Activated naive CD4-positive, alpha-beta T cell treated with anti-CD3 and anti-CD28 coated beads, Interleukin-2, amount 50 U/mL, for 24 hours (primary cell): ENCODE data around the gene ESCO1.
"Not testable (repeated sequence)": the region's sequence is repeated elsewhere in the genome, so short reads cannot be mapped to it uniquely, and the experiment has no call there.

Source experiments
- H3K27ac Mint-ChIP-seq: one replicate; pipeline ENCODE4 v1.8.0; 2021; ENCODE audit warnings: mild to moderate bottlenecking, mixed read lengths
- H3K27me3 Mint-ChIP-seq: one replicate; pipeline ENCODE4 v1.8.0; 2021; ENCODE audit warnings: mixed read lengths
- H3K36me3 Mint-ChIP-seq: one replicate; pipeline ENCODE4 v1.8.0; 2021; ENCODE audit warnings: mixed read lengths
- H3K4me1 Mint-ChIP-seq: one replicate; pipeline ENCODE4 v1.8.0; 2021; ENCODE audit warnings: mixed read lengths
- H3K4me3 Mint-ChIP-seq: one replicate; pipeline ENCODE4 v1.8.0; 2021; ENCODE audit warnings: mild to moderate bottlenecking, mixed read lengths
- H3K9me3 Mint-ChIP-seq: one replicate; pipeline ENCODE4 v1.8.0; 2021; ENCODE audit warnings: mixed read lengths

Gene ESCO1, protein sequence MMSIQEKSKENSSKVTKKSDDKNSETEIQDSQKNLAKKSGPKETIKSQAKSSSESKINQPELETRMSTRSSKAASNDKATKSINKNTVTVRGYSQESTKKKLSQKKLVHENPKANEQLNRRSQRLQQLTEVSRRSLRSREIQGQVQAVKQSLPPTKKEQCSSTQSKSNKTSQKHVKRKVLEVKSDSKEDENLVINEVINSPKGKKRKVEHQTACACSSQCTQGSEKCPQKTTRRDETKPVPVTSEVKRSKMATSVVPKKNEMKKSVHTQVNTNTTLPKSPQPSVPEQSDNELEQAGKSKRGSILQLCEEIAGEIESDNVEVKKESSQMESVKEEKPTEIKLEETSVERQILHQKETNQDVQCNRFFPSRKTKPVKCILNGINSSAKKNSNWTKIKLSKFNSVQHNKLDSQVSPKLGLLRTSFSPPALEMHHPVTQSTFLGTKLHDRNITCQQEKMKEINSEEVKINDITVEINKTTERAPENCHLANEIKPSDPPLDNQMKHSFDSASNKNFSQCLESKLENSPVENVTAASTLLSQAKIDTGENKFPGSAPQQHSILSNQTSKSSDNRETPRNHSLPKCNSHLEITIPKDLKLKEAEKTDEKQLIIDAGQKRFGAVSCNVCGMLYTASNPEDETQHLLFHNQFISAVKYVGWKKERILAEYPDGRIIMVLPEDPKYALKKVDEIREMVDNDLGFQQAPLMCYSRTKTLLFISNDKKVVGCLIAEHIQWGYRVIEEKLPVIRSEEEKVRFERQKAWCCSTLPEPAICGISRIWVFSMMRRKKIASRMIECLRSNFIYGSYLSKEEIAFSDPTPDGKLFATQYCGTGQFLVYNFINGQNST

DNA sequence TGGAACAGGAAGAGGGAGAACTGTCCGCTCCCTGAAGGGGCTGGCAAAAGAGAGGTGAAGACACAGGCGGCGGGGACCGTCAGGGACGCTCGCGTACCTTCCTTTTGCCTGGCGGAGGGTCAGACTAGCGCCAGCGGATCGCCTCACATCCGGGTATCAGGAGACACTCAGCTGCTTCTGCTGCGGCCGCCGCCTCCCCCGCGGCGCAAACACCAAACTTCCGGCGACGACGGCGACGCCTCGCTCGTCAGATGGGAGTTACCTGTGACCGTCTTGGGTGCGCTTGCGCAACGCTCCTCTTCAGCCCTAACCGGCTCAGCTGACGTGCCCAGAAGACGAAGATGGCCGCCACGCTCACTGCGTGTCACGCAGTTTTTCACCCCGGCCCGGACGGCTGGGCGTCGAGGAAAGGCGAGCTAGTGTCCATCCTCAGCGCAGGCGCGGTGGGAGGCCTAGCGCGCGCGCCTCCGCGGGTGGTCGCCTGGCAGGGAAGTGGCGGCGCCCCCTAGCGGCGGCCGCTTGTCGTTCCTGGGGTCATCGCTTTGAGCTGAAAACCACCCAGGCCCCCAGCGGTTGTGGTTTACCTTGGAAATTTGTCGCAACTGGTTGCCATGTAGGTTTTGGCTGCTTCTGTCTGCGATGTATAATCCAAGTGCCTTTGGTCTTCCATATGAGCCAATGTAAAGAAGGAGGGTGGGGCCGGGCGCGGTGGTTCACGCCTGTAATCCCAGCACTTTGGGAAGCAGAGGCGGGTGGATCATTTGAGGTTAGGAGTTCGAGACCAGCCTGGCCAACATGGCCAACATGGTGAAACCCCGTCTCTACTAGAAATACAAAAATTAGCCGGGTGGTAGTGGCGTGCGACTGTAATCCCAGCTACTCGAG lies at the start of gene ESCO1:
Gene ESCO1 (minus strand): TSS at position 179 of the 885 bp plus-strand sequence. CDS start 25,861 bp downstream, outside the sequence.
- Mint-ChIP-seq H3K9me3 (no peaks in the 10 kb centered on the region), H3K4me1 (peaks cover 40% of the 10 kb centered on the region)

DNA sequence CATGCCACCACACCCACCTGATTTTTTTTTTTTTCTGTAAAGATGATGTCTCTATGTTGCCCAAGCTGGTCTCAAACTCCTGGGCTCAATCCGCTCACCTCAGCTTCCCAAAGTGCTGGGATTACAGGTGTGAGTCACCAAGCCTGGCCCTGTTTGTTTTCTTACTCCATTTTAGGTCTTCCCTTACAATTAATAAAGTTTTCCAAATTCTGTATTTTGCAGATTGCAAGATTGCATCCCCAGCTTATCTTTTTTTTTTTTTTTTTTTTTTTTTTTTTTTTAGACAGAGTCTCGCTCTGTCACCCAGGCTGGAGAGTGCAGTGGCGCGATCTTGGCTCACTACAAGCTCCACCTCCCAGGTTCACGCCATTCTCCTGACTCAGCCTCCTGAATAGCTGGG lies 39.9 kb upstream of the ESCO1 start:
- H3K9me3 Mint-ChIP-seq, H3K36me3 Mint-ChIP-seq, H3K27ac Mint-ChIP-seq, H3K4me1 Mint-ChIP-seq, H3K27me3 Mint-ChIP-seq, H3K4me3 Mint-ChIP-seq: not testable (repeated sequence)

More for the DNA sequence above, at the start of gene ESCO1:
- Mint-ChIP-seq H3K4me3 (peak within 1 kb of the TSS; percentile 96), H3K27ac (peak within 1 kb of the TSS; percentile 97), H3K36me3 (no peaks in the 10 kb centered on the region), H3K27me3 (no peaks in the 10 kb centered on the region)

DNA sequence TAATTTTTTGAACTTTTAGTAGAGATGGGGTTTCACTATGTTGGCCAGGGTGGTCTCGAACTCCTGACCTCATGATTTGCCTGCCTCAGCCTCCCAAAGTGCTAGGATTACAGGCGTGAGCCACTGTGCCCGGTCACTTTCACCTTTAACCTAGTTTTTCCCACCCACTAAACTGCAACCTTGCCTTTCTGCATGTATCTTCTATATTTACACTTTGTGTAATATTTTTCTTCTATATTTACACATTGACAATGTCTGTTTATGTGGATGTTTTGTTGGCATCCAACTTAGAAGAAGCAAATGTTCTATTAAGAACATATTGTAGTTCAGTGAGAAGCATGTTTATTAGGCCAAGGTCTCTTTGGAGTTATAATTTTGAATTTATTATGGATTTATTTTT lies 38.3 kb upstream of the ESCO1 start:
- H3K4me3 Mint-ChIP-seq, result no peak overlapping the region
- no peak overlapping the region for H3K27ac Mint-ChIP-seq
- H3K9me3 Mint-ChIP-seq, result no peaks in the 10 kb centered on the region
- H3K27me3 Mint-ChIP-seq, result no peaks in the 10 kb centered on the region
- no peaks in the 10 kb centered on the region for H3K36me3 Mint-ChIP-seq
- H3K4me1 Mint-ChIP-seq, result peaks cover 9% of the 10 kb centered on the region

DNA sequence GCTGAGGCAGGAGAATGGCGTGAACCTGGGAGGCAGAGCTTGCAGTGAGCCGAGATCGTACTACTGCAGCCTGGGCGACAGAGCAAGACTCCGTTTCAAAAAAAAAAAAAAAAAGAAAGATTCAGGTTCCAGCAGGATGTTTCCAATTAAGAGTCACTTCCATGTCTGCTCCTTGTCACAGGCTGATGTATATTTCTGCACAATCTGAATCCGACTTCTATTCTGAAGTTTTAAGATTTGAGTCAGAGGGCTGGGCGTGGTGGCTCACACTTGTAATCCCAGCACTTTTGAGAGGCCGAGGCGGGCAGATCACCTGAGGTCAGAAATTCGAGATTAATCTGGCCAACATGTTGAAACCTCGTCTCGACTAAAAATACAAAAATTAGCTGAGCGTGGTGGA lies 36.3 kb upstream of the ESCO1 start:
- H3K9me3 Mint-ChIP-seq, result no peaks in the 10 kb centered on the region
- H3K4me3 Mint-ChIP-seq, result no peak overlapping the region
- no peaks in the 10 kb centered on the region for H3K27me3 Mint-ChIP-seq
- H3K36me3 Mint-ChIP-seq, result no peaks in the 10 kb centered on the region
- H3K27ac Mint-ChIP-seq, result no peak overlapping the region
- H3K4me1 Mint-ChIP-seq, result peaks cover 9% of the 10 kb centered on the region

DNA sequence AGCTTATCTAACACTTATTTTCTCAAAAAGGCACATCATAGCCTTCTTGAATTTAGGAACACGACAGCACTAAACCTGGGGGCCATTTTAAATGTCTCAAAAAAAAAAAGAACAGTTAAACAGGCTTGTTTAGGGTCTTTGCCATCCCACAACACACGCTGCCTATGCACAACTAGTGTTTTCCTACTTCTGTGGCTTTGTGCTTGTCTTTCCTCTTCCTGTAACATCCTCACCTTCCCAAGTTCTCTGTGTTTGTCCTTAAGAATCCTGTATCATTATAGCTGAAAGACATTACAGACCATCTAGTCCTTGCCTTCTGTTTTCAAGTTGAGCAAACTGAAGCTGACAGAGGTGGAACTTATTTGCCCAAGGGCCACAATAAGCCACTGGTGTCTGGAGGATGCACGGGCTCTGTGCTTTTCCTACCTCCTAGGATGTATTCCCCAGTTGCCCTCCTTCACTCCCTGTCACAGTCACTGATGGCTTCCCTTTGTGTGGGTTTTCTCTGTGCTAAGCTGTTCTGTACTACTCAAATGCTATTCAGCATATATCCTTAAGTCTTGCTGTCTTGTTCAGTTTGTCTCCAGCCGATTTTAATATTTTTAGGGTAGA lies 34.2 kb upstream of the ESCO1 start:
- Mint-ChIP-seq H3K27ac (no peak overlapping the region), H3K27me3 (no peaks in the 10 kb centered on the region), H3K4me3 (no peak overlapping the region)

DNA sequence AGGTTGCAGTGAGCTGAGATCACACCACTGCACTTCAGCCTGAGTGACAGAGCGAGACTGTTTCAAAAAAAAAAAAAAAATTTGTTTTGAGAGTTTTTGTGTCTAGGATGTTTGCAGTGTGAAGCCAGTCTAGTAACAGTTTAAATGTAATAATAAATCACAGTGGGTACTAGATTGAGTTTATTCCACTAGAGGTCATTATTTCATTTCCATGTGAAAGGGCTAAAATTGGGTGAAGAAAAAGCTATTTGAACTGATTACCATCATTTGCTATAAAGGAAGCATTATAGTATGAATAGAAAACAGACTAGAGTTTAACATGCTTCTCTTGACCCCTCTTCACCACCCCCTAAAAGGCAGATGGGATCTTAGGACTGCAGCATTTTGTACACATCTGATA lies 31.9 kb upstream of the ESCO1 start:
- H3K4me1 Mint-ChIP-seq, result peaks cover 20% of the 10 kb centered on the region
- peaks cover 7% of the 10 kb centered on the region for H3K36me3 Mint-ChIP-seq
- no peak overlapping the region for H3K27ac Mint-ChIP-seq
- H3K9me3 Mint-ChIP-seq, result no peaks in the 10 kb centered on the region
- no peak overlapping the region for H3K4me3 Mint-ChIP-seq
- H3K27me3 Mint-ChIP-seq, result no peaks in the 10 kb centered on the region

More for the DNA sequence above, 34.2 kb upstream of the ESCO1 start:
- no peaks in the 10 kb centered on the region for H3K36me3 Mint-ChIP-seq
- H3K9me3 Mint-ChIP-seq, result no peaks in the 10 kb centered on the region
- peaks cover 9% of the 10 kb centered on the region for H3K4me1 Mint-ChIP-seq

DNA sequence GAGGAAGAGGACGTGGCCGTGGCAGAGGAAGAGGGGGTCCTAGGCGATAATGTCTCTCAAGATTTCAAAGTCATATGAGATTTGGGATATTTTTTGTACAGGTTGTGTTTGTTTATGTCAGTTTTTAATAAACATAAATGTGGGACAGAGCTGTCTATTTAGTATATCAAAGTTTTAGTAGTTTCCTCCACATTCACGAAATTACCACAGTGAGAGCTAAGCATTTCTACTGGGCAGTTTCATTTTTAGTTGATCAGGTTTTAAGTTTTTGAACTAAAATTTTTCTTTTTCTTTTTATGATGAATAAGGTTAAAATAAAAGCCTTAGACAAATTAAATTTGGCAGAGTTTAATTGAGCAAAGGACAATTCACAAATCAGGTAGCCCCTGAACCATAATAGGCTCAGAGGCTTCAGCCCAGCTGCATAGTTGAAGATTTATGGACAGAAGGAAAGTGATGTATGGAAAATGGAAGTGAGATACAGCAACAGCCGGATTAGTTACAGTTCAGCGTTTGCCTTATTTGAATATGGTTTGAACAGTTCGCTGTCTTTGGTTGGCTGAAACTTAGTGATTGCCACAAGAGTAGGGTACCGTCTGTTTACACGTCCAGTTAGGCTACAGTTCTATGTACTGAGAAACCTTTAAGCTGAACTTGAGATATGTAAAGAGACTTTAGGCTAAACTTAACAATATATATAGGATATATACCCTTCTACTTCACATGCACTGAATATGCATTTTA lies 28.8 kb upstream of the ESCO1 start:
- Mint-ChIP-seq H3K4me1 (peaks cover 24% of the 10 kb centered on the region), H3K4me3 (no peak overlapping the region), H3K9me3 (no peaks in the 10 kb centered on the region), H3K27ac (peak overlapping the region; percentile 25), H3K27me3 (no peaks in the 10 kb centered on the region), H3K36me3 (peaks cover 11% of the 10 kb centered on the region)

DNA sequence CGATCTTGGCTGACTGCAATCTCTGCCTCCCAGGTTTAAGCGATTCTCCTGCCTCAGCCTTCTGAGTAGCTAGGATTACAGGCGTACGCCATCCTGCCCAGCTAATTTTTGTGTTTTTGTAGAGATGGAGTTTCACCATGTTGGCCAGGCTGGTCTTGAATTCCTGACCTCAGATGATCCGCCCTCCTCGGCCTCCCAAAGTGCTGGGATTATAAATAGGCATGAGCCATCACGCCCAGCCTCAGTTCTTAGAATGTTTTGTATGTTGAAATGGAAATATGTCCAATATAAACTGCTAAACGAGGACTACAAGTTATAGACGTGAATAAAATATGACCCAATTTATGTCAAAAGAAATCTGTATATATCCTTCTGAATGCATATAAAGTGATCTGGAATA lies 21.1 kb upstream of the ESCO1 start:
- not testable (repeated sequence) for H3K4me3 Mint-ChIP-seq

DNA sequence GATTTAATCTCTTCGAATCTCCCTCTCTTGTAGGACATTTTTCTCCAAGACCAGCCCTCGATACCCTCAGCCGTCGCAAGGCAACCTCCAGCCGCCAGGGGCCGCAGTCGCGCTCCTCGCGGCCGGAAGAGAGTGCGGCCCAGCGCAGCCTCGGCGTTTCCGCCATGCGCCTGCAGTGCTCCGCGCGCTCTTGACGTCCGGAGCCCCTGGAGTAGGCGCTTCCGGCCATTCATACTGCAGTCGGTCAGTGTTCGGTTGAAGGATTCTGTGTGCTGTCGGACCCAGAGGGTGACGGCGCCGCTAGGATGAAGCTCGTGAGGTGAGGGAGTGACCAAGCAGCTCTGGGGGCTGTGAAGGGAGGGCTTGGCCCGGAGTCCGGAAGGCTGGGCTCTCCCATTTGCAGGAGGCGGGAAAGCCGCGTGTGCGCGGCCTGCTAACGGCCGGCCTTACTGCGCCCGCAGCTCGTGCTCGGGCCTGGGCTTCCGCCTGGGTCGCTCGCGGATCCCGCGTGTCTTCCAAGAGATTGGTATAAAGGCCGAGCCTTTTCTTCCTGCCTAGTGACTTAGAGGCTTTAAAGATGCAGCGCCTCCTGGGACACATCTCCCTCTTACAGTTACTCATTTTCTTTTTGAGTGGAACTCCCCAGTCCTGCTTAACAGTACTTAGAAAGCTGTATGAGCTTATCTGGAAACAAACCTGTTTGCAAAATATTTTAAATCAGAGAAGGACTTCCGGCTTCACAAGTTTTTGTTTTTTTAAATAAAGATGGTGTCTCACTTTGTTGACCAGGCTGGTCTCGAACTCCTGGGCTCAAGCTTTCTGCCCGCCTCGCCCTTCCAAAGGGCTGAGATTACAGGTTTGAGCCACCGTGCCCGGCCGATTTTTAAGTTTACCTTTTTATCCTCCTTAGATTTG lies 11.9 kb upstream of the ESCO1 start, which contains the start of gene SNRPD1:
Gene SNRPD1 (plus strand): TSS at position 190 of the 915 bp plus-strand sequence. CDS start 116 bp downstream, at position 306.
- Mint-ChIP-seq H3K27ac (peak within 1 kb of the TSS; percentile 100), H3K36me3 (peaks cover 17% of the 10 kb centered on the region), H3K4me3 (peak within 1 kb of the TSS; percentile 100), H3K9me3 (no peaks in the 10 kb centered on the region), H3K27me3 (no peaks in the 10 kb centered on the region), H3K4me1 (peaks cover 34% of the 10 kb centered on the region)

More for the DNA sequence above, 21.1 kb upstream of the ESCO1 start:
- H3K36me3 Mint-ChIP-seq, result peaks cover 18% of the 10 kb centered on the region
- not testable (repeated sequence) for H3K27ac Mint-ChIP-seq, H3K27me3 Mint-ChIP-seq, H3K9me3 Mint-ChIP-seq
- peaks cover 38% of the 10 kb centered on the region for H3K4me1 Mint-ChIP-seq

DNA sequence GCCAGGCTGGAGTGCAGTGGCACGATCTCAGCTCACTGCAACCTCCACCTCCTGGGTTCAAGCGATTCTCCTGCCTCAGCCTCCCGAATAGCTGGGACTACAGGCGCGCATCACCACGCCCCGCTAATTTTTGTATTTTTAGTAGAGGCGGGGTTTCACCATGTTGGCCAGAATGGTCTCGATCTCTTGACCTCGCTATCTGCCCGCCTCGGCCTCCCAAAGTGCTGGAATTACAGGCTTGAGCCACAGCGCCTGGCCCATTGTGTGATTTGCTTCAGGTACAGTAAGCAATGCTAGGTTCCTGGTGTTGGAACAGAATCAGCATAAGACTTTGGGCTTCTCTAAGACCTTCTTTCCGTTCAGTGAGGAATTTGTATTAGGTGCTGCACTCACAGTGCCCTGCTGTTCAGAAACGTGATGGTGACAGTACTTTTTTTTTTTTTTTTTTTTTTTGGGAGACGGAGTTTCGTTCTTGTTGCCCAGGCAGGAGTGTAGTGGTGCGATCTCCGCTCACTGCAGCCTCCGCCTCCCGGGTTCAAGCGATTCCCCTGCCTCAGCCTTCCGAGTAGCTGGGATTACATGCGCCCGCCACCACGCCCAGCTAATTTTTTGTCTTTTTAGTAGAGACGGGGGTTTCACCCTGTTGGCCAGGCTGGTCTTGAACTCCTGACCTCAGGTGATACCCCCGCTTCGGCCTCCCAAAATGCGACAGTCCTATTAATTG lies 11.1 kb upstream of the ESCO1 start:
- Mint-ChIP-seq H3K36me3 (peaks cover 15% of the 10 kb centered on the region), H3K4me1 (peaks cover 27% of the 10 kb centered on the region), H3K4me3 (peak overlapping the region; percentile 100), H3K27ac (peak overlapping the region; percentile 100)
- not testable (repeated sequence) for H3K27me3 Mint-ChIP-seq, H3K9me3 Mint-ChIP-seq

DNA sequence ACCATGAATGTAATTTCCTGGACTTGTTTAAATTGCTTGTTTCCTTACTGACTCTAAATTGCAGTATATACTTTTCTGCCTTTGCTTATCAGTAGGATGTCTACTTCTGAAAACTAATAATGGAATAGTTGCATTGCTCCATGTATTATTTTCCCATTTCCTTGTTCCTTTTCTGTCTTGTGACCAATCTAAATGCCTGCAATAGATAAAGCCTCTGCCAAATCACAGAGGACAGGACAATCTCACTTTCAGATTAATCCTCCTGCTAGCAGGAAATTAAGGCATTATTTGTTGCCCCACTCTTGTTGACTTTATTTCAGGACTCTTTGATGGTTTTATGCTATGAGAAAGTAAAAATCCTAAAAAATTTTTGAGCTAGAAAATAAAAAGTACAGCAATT lies 4.7 kb upstream of the ESCO1 start:
- H3K9me3 Mint-ChIP-seq, result no peaks in the 10 kb centered on the region
- no peaks in the 10 kb centered on the region for H3K27me3 Mint-ChIP-seq
- H3K36me3 Mint-ChIP-seq, result no peaks in the 10 kb centered on the region
- no peak overlapping the region for H3K27ac Mint-ChIP-seq
- peaks cover 7% of the 10 kb centered on the region for H3K4me1 Mint-ChIP-seq
- H3K4me3 Mint-ChIP-seq, result no peak overlapping the region

DNA sequence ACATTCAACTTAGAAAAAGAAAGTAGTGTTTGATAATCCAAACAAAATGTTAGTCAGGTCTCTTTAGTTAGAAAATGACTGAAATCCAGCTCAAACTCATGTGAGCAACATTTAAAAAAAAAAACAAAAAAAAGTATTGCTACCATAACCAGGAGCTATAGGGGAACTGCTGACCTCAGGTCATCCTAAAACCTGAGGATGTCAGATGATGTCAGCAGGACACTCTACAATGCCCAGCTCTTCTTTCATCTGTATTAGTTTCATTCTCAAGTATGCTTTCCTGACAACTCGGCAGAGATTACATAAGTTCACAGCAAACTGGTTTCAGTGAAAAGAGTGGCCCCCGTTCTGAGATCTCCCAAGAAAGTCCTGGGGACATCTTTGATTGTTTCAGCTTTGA lies 4.2 kb upstream of the ESCO1 start:
- no peaks in the 10 kb centered on the region for H3K27me3 Mint-ChIP-seq
- no peaks in the 10 kb centered on the region for H3K36me3 Mint-ChIP-seq
- H3K27ac Mint-ChIP-seq, result no peak overlapping the region
- no peaks in the 10 kb centered on the region for H3K9me3 Mint-ChIP-seq
- peaks cover 10% of the 10 kb centered on the region for H3K4me1 Mint-ChIP-seq
- H3K4me3 Mint-ChIP-seq, result no peak overlapping the region

DNA sequence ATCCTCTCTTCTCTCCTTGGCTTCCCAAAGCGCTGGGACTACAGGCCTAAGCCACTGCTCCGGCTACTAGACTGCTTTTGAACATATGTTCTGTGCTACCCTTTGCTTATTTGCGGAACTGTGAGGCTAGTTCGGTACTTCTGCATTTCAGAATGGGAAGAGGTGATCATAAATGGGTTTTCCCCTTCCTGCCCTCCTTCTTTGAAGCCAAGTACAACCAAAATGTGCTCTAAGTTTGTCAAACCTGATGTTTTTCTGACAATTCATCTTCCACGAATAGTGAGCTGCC lies 1.7 kb upstream of the ESCO1 start:
- Mint-ChIP-seq H3K4me1 (peaks cover 29% of the 10 kb centered on the region), H3K27ac (peak overlapping the region; percentile 77), H3K36me3 (no peaks in the 10 kb centered on the region)

More for the DNA sequence above, 1.7 kb upstream of the ESCO1 start:
- Mint-ChIP-seq H3K27me3 (no peaks in the 10 kb centered on the region), H3K9me3 (no peaks in the 10 kb centered on the region), H3K4me3 (no peak overlapping the region)
